ACC112 (cell line): ENCODE results near the gene GRM7.

Experiments used
- H2AFZ ChIP-seq: fragments of 200-600 bp; sonication (generic); one replicate; pipeline ENCODE4 v1.6.0; 2017; ENCODE audit warnings: antibody characterized with exemption, low read length; ENCODE audit not compliant: unreplicated experiment
- H3K27ac ChIP-seq: fragments of 200-600 bp; sonication (generic); 2 replicates; pipeline ENCODE4 v1.5.1; 2014; ENCODE audit warnings: low read depth, mild to moderate bottlenecking, antibody characterized with exemption, low read length, moderate library complexity
- H3K27me3 ChIP-seq: fragments of 200-600 bp; sonication (generic); 2 replicates; pipeline ENCODE4 v1.6.1; 2014; ENCODE audit warnings: mild to moderate bottlenecking, antibody characterized with exemption, low read length, moderate library complexity, mixed read lengths; ENCODE audit not compliant: insufficient read depth
- H3K36me3 ChIP-seq: fragments of 200-600 bp; sonication (generic); 2 replicates; pipeline ENCODE4 v1.6.1; 2016; ENCODE audit warnings: mild to moderate bottlenecking, antibody characterized with exemption, low read length, moderate library complexity, mixed read lengths; ENCODE audit not compliant: insufficient read depth
- H3K4me1 ChIP-seq: fragments of 200-600 bp; sonication (generic); one replicate; pipeline ENCODE4 v1.6.1; 2016; ENCODE audit warnings: low read length, mixed read lengths; ENCODE audit not compliant: insufficient read depth, unreplicated experiment, control insufficient read depth
- H3K4me3 ChIP-seq: fragments of 200-600 bp; sonication (generic); 2 replicates; pipeline ENCODE4 v1.5.1; 2014; ENCODE audit warnings: mild to moderate bottlenecking, low read depth, low read length
- H3K79me2 ChIP-seq: fragments of 200-600 bp; sonication (generic); one replicate; pipeline ENCODE4 v1.6.0; 2016; ENCODE audit warnings: low read length; ENCODE audit not compliant: control insufficient read depth, unreplicated experiment, insufficient read depth

GRM7 gene

GRCh38 chr3:7194071-7194835 is 333.3 kb downstream of the GRM7 start:
- Histone ChIP-seq H3K4me3 (no peak overlapping the region), H3K27ac (no peak overlapping the region), H3K36me3 (no peaks in the 10 kb centered on the region), H3K27me3 (0 out of 2 replicates have a peak, but pooled peaks cover 4% of the 10 kb centered on the region), H3K4me1 (no peaks in the 10 kb centered on the region), H2AFZ (no peak overlapping the region), H3K79me2 (no peaks in the 10 kb centered on the region)

- Histone ChIP-seq H3K4me3 (no peak overlapping the region), H3K27me3 (0 out of 2 replicates have a peak, but pooled peaks cover 4% of the 10 kb centered on the region), H3K36me3 (no peaks in the 10 kb centered on the region), H3K79me2 (no peaks in the 10 kb centered on the region), H3K4me1 (no peaks in the 10 kb centered on the region), H3K27ac (no peak overlapping the region), H2AFZ (no peak overlapping the region)
These were observed 335.0 kb downstream of the GRM7 start for GRCh38 chr3:7195934-7196333.

GRCh38 chr3:7201784-7202183 is 340.9 kb downstream of the GRM7 start:
- no peak overlapping the region for H3K27ac ChIP-seq
- no peak overlapping the region for H3K4me3 ChIP-seq
- no peak overlapping the region for H2AFZ ChIP-seq
- no peaks in the 10 kb centered on the region for H3K4me1 ChIP-seq
- H3K36me3 ChIP-seq: no peaks in the 10 kb centered on the region
- H3K79me2 ChIP-seq: no peaks in the 10 kb centered on the region
- H3K27me3 ChIP-seq: no peaks in the 10 kb centered on the region

GRCh38 chr3:7203969-7204847 is 343.3 kb downstream of the GRM7 start:
- Histone ChIP-seq H3K79me2 (no peaks in the 10 kb centered on the region), H3K4me3 (no peak overlapping the region), H3K27me3 (no peaks in the 10 kb centered on the region), H2AFZ (peak overlapping the region; percentile 23), H3K36me3 (no peaks in the 10 kb centered on the region), H3K27ac (no peak overlapping the region), H3K4me1 (no peaks in the 10 kb centered on the region)

GRCh38 chr3:7204848-7205156 is 343.9 kb downstream of the GRM7 start:
- Histone ChIP-seq H2AFZ (no peak overlapping the region), H3K79me2 (no peaks in the 10 kb centered on the region), H3K4me1 (no peaks in the 10 kb centered on the region), H3K27ac (no peak overlapping the region), H3K36me3 (no peaks in the 10 kb centered on the region), H3K4me3 (no peak overlapping the region), H3K27me3 (no peaks in the 10 kb centered on the region)

GRCh38 chr3:7205535-7205934 is 344.6 kb downstream of the GRM7 start:
- H2AFZ ChIP-seq: peak overlapping the region; percentile 92
- no peaks in the 10 kb centered on the region for H3K4me1 ChIP-seq
- no peaks in the 10 kb centered on the region for H3K27me3 ChIP-seq
- H3K27ac ChIP-seq: no peak overlapping the region
- peak overlapping the region; percentile 80 for H3K4me3 ChIP-seq
- H3K36me3 ChIP-seq: no peaks in the 10 kb centered on the region
- H3K79me2 ChIP-seq: no peaks in the 10 kb centered on the region

- Histone ChIP-seq H3K4me1 (no peaks in the 10 kb centered on the region), H3K27ac (no peak overlapping the region), H3K79me2 (no peaks in the 10 kb centered on the region), H3K27me3 (no peaks in the 10 kb centered on the region), H3K4me3 (peak overlapping the region; percentile 80), H2AFZ (peak overlapping the region; percentile 92), H3K36me3 (no peaks in the 10 kb centered on the region)
These were observed 345.0 kb downstream of the GRM7 start for GRCh38 chr3:7205962-7206361.

GRCh38 chr3:7207125-7207524 is 346.2 kb downstream of the GRM7 start:
- peak overlapping the region; percentile 48 for H2AFZ ChIP-seq
- no peaks in the 10 kb centered on the region for H3K4me1 ChIP-seq
- no peaks in the 10 kb centered on the region for H3K27me3 ChIP-seq
- no peak overlapping the region for H3K4me3 ChIP-seq
- no peaks in the 10 kb centered on the region for H3K36me3 ChIP-seq
- H3K27ac ChIP-seq: no peak overlapping the region
- H3K79me2 ChIP-seq: no peaks in the 10 kb centered on the region

GRCh38 chr3:7207928-7208327 is 347.0 kb downstream of the GRM7 start:
- H3K27me3 ChIP-seq: no peaks in the 10 kb centered on the region
- no peak overlapping the region for H3K27ac ChIP-seq
- no peak overlapping the region for H2AFZ ChIP-seq
- H3K4me3 ChIP-seq: no peak overlapping the region
- H3K36me3 ChIP-seq: no peaks in the 10 kb centered on the region
- H3K79me2 ChIP-seq: no peaks in the 10 kb centered on the region
- no peaks in the 10 kb centered on the region for H3K4me1 ChIP-seq

GRCh38 chr3:7209098-7209497 is 348.2 kb downstream of the GRM7 start:
- Histone ChIP-seq H3K4me3 (no peak overlapping the region), H3K4me1 (no peaks in the 10 kb centered on the region)

GRCh38 chr3:7211740-7212139 is 350.8 kb downstream of the GRM7 start:
- H3K27ac ChIP-seq: no peak overlapping the region
- H3K27me3 ChIP-seq: no peaks in the 10 kb centered on the region
- H3K4me1 ChIP-seq: no peaks in the 10 kb centered on the region
- no peak overlapping the region for H2AFZ ChIP-seq
- H3K4me3 ChIP-seq: no peak overlapping the region
- H3K36me3 ChIP-seq: no peaks in the 10 kb centered on the region
- no peaks in the 10 kb centered on the region for H3K79me2 ChIP-seq

More at GRCh38 chr3:7209098-7209497, 348.2 kb downstream of the GRM7 start:
- H2AFZ ChIP-seq: no peak overlapping the region
- H3K36me3 ChIP-seq: no peaks in the 10 kb centered on the region
- no peaks in the 10 kb centered on the region for H3K79me2 ChIP-seq
- no peaks in the 10 kb centered on the region for H3K27me3 ChIP-seq
- H3K27ac ChIP-seq: no peak overlapping the region
